Central memory CD4-positive, alpha-beta T cell (primary cell): Measurements from ENCODE around the gene FTCD.
"Not testable (repeated sequence)": the region's sequence is repeated elsewhere in the genome, so short reads cannot be mapped to it uniquely, and the experiment has no call there.

Experiments used
- DNase-seq: peaks from one replicate; pipeline ENCODE4 v3.0.0; 2022
- total RNA-seq, 3 experiments: gene quantifications; one replicate each; lab custom pipeline; 2026; lab: John Stamatoyannopoulos, UW

Gene FTCD
- 0.11 to 3.1 (median 0.22) reads per million in 3 experiments for total RNA-seq

- DNase-seq, result no peak
These were observed at the start of gene FTCD for GRCh38 chr21:46155514-46156377. TSS of gene FTCD (minus strand) at chr21:46155579. CDS start at chr21:46155523, 56 bp downstream.

DNA sequence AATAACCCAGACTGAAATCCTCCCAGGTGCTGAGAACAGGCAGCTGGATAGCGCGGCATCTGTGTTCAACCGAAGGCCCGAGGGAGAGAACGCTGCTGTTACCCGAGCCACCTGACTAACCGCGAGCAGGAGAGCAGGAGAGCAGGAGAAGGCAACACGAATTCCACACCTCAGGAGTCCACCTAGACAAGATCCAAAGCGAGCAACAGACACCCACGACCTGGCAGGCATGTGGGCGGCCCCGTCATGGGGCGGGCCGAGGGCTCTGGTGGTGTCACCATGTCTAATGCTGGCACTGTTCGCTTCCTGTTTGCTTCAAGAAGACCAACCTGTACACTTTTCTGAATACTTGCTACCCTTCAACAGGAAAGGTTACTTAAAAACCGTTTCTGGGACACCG lies 49.8 kb upstream of the FTCD start:
- no peak for DNase-seq

- no peak for DNase-seq
These were observed 47.8 kb upstream of the FTCD start for GRCh38 chr21:46203203-46203600.

- DNase-seq, result no peak
These were observed 47.3 kb upstream of the FTCD start for GRCh38 chr21:46202592-46203202.

DNA sequence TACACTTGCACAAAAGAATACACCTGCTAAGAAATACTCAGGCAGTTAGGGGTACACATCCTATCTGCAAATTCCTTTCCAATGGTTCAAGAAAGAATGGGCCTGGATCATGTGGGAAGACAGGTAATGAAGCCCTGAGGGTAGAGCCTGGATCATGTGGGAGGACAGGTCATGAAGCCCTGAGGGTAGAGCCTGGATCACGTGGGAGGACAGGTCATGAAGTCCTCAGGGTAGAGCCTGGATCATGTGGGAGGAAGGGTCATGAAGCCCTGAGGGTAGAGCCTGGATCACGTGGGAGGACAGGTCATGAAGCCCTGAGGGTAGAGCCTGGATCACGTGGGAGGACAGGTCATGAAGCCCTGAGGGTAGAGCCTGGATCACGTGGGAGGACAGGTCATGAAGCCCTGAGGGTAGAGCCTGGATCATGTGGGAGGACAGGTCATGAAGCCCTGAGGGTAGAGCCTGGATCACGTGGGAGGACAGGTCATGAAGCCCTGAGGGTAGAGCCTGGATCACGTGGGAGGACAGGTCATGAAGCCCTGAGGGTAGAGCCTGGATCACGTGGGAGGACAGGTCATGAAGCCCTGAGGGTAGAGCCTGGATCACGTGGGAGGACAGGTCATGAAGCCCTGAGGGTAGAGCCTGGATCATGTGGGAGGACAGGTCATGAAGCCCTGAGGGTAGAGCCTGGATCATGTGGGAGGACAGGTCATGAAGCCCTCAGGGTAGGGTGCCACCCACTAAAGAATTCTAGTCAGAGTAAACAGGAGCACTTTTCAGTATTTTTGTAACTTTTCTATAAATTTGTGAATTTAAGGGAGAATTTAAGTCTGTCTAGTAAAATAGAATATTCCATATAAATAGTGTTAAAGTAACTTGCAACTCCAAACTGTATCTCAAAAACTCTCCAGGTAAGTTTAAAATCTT lies 45.8 kb upstream of the FTCD start:
- DNase-seq, result not testable (repeated sequence)

DNA sequence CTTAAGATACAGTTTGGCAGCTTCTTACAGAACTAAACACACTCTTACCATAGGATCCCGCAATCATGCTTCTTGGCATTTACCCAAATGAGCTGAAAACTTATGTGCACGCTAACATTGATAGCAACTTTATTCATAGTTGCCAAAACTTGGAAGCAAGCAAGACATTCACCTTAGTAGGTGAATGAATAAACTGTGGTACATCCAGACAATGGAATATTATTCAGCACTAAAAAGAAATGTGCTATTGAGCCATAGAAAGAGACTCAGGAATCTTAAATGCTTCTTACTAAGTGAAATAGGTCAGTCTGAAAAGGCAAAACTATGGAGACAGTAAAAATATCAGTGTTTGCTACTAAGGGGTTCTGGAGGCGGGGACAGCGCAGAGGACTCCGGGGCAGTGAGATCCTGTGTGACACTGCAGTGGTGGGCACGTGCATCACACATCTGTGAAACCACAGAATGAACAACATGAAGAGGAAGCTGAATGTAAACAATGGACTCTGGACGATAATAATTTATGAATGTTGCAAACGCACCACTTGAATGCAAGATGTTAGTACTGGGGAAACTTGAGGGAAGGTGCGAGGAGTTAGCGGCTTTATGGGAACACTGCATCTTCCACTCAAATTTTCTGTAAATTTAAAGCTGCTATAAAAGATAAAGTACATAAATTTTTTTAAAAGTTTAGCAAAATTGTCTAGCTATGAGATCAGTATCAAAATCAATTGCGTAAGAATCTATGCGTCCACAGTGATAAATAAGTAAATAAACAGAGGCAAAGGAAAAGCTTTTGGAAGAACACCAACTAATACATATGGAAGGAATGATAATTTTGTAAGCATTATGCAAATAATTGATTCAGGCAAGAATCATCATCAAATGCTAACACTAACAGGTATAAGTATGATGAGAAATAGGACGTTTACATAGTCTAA lies 44.3 kb upstream of the FTCD start:
- no peak for DNase-seq

DNA sequence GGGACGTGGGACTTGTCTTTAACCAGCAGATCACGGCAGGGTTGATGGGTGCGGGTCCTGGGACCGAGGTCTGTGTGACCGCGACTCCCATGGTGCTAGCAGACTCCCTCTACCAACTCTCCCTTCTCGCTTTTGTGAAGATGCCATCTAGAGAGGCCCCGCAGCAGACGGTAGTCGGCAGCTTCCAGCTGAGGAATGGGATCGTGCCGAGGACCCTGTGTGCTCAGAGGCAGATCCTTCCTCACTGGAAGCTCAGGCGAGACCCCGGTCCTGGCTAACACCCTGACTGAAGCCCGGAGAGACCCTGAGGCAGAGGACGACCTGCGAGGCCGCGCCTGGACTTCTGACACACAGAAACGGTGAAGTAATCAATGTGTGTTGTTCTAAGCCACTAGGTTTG lies 41.4 kb upstream of the FTCD start:
- no peak for DNase-seq

DNA sequence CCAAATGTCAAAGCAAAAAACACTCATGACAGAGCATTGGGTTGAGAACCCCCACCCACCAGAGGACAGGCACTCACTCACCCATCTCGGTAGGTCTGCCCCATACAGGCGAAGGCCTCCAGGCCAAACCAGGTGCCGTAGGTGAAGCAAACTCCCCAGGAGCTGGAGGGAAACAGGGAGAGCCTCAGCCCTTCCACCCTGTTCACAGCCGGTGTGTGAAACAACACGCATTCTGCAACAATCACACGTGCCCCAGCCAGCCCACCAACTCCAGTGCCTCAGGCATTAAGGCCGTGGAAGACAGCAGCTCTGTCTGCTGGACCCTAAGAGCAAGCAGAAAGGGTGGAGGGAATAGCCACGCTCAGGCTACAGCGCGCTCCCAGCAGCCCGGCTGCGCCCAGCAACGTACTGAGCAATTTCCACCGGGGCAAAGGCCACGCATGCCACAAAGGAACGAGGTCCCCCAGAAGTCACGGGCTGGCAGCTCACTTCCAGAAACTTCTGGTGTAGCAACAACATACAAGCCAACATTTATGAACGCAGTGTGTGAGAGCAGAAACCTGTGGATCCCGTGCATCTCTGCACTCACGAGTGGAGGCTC lies 40.3 kb upstream of the FTCD start:
- DNase-seq, result no peak

DNA sequence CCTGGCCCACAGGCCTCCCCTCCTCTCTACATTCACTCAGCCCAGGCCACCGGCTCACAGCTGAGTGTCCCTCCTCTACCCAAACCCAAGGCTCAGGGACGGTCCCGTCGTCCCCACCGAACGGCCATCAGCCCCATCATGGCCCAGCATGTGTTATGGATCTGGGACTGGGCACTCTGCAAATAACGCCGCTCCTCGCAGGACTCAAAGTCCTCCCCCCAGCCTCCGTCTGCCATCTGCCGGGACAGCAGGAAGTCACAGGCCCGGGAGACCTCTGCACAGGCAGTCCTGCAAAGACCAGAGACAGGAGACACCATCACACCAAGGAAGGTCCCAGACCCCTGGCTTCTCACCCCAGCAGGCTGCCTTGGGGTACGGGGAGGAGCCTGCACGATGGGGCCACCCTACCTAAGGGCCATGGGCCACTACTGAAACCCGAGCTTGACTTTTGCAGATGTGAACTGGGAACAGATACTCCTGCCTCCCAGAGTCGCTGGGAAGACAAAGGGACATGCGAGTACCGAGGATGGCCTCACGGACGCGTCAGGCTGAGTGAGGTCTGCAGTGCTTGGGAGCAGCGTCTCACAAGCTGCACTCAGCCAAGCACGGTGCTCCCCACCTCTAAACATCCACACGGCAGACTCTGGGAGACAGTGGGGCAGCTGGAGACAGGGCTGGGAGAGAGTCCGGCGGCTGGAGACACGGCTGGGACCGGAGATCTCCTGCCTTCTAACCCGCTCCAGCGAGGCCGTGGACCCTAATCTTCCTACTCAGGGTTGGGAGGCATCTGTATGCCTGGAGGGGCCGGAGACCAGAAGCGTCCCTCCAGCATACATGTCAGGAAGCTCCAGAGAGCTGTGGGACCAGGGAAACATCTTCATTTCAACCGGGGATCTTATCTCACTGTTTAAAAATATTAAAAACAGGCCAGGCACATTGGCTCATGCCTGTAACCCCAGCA lies 39.3 kb upstream of the FTCD start:
- DNase-seq, result no peak

DNA sequence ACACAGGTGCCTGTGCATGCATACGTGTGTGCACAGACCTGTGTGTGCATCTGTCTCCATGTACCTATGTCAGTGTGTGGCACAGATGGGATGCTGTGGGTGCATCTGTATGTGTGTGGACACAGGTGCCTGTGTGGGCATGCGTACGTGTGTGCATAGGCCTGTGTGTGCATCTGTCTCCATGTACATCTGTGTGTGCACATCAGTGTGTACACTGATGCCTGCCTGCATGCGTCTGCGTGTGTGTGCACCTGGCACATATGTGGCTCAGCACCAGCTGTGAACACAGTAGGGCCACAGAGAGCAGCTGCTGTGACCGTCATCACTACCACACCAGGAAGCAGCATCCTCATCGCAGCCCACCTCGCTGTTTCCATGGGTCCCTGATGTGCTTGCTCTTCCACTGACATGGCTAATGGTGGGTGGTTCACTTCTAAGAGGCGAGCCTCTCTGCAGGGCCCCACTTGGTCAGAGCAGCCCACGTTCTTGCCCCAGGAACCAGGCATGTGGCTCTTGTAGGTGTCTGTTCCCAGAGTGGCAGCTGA lies 38.5 kb upstream of the FTCD start:
- no peak for DNase-seq

DNA sequence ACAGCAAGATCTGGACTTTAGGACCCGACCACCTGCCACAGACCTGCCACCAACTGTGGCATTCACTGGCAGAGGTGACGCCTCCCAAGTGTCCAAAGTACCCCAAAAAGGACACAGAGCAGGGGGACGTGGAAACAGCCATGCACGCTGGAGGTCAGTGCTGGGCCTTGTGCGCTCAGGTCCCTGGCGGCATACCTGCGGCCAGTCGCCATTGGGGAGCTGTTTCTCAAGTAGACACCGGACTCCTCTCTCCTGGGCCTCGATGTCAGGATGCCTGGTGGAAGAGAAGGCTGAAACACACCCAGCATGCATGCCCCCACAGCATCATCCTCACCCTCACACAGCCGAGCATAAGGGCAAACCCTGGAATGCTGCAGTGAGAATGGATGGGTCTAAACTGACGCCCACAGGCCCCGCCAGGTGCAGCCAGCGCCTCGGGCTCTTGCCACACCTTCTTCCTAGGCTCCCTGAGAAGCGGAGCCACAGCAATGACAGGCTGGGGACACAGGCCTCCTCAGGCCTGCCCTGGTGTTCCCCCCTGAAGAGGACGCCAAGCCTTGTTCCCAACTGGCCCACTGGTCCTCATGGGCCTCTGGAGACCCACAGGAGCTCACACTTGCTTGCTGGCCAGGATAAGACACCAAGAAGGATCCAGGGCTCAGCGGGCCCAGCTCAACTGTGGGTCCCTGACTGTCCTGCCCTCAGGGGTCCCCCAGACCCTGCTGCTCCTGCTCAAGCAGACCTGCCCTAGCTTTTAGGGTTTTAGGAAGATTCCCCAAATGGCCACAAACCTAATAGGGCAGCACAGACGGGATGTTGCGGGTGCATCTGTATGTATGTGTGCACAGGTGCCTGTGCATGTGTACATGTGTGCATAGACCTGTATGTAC lies 36.6 kb upstream of the FTCD start:
- no peak for DNase-seq

- DNase-seq, result no peak
These were observed 35.9 kb upstream of the FTCD start for GRCh38 chr21:46191257-46191685.

DNA sequence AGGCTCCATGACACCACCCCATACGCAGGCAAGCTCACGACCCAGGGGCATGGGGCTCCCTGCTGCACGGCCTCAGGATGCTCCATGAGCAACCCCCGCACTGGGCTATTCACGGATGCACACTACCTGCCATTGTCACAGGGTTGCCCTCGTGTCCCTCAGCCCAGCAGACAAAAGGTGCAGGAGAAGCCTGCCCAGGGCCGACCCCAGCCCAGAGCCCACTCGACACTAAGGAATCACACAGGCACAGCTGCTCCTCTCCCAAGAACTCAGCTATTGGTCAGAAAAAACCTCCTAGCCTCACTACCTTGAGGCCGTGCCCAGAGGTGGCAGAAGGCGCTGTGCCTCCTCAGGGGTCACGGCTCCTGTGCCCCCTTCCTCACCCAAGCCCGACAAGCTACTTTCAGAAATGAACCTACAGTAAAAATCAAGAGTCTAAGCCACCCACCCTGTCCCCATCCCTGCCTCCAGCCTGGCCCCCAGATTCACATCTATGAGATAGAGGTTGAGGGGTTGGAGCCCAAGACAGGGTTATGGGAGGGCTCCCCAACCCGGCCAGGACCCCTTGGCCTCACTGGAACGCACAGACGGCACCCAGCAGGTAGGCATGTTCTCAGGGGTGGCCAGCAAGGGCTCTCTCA lies 35.2 kb upstream of the FTCD start:
- DNase-seq, result no peak

- no peak for DNase-seq
These were observed 34.6 kb upstream of the FTCD start for GRCh38 chr21:46189959-46190490.

DNA sequence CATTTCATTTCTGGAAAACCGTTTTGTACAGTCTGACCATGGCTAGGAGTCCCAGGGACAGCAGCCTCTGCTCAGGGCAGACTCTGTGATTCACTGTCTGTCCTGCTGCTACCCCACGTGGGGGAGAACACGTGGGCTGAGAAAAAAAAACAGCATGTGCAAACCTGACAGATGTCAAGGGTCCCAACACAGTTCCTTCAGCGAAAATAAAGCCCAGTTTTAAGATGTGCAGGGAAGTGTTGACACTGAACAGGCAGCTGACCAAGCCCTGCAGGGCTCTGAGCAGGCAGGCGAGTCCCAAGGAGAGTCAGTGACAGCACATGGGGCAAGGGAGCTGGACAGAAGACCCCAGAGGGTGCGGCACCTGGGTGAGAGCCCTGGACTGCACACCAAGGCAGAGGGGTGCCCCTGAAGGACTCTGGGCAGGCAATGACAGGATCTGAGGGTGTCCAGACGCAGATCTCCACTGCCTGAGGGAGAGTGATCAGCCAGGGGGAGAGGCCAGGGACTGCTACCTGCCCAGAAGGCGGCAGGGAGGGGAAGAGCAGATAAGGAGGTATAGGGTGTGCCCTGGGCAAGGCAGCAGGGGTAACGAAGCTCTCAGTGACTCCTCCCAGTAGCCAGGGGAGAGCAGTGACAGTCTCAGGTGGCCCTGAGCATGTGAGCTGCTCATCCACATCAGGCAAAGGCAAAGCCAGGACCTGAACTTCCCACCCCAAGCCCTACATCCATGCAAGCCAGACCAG lies 34.0 kb upstream of the FTCD start:
- no peak for DNase-seq

DNA sequence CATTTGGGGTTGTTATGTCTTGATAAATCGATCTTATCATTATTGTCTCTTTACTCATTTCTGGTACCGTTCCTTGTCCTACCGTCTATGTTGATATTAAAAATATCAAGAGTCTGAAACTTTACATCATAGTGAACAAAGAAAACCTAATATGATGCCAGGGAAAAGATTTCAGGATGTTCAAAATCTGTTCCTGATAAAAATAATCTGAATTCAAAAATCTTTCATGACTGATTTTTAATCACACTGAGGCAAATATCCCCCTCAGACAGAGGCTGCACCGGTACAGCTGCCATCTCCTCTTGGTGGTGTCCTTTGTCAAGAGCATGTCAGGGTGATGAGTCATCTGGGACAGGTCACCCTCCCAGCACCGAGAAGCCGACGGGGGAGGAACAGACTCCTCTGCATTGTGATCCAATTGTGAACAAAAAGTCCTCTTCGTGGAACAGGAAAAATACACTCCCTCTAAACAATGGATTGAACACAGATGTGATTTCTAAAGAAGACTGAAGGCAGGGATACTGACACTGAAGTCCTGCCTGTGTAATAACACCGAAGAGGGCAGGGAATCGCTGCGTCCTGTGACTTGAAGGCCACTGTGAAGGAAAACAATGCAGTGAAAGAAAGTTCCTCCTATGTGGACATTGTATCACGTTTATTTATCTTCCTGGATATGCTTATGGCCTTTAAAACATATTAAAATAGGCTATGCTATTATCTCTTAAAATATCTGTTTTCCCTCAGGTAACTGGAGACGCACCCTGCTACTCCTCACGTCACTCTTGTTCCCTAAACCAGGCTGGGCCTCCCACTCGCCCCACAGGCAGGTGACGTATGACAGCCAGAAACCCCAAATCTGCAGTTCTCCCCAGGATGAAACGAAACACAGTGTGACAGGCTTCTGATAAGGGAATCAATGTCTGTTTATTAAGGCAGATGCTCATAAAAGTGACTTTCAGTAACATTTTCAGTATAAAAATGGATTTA lies 33.1 kb upstream of the FTCD start:
- DNase-seq, result no peak
